ENCODE results near the gene CAMKK2.
"Not testable (repeated sequence)": the region's sequence is repeated elsewhere in the genome, so short reads cannot be mapped to it uniquely, and the experiment has no call there.

The CAMKK2 gene

GRCh38 chr12:121298411-121298810 is 1.9 kb upstream of the CAMKK2 start:
- not testable (repeated sequence) for DNase-seq (ENCODE audit: low read depth)

- peak; percentile 25 for DNase-seq (ENCODE audit: low read depth)
These were observed 1.0 kb upstream of the CAMKK2 start for GRCh38 chr12:121297435-121297991.

GRCh38 chr12:121295746-121296617 is 527 bp downstream of the CAMKK2 start:
- DNase-seq (ENCODE audit: low read depth): no peak

GRCh38 chr12:121295116-121295745 is 1.3 kb downstream of the CAMKK2 start:
- DNase-seq (ENCODE audit: low read depth): no peak

GRCh38 chr12:121294151-121294889 is 2.2 kb downstream of the CAMKK2 start:
- DNase-seq (ENCODE audit: low read depth): no peak

- no peak for DNase-seq (ENCODE audit: low read depth)
These were observed 2.9 kb downstream of the CAMKK2 start for GRCh38 chr12:121293603-121294002.

GRCh38 chr12:121290410-121290809 is 6.1 kb downstream of the CAMKK2 start:
- DNase-seq (ENCODE audit: low read depth): no peak

- DNase-seq (ENCODE audit: low read depth): no peak
These were observed 6.5 kb downstream of the CAMKK2 start for GRCh38 chr12:121289962-121290361.

GRCh38 chr12:121288986-121289385 is 7.5 kb downstream of the CAMKK2 start:
- no peak for DNase-seq (ENCODE audit: low read depth)

- DNase-seq (ENCODE audit: low read depth): no peak
These were observed 8.2 kb downstream of the CAMKK2 start for GRCh38 chr12:121288158-121288845.

GRCh38 chr12:121287267-121287954 is 9.1 kb downstream of the CAMKK2 start:
- DNase-seq (ENCODE audit: low read depth): peak; percentile 63

GRCh38 chr12:121285856-121286255 is 10.7 kb downstream of the CAMKK2 start:
- DNase-seq (ENCODE audit: low read depth): no peak

GRCh38 chr12:121284551-121285390 is 11.7 kb downstream of the CAMKK2 start:
- DNase-seq (ENCODE audit: low read depth): no peak

- no peak for DNase-seq (ENCODE audit: low read depth)
These were observed 12.7 kb downstream of the CAMKK2 start for GRCh38 chr12:121283841-121284240.

GRCh38 chr12:121283388-121283787 is 13.1 kb downstream of the CAMKK2 start:
- no peak for DNase-seq (ENCODE audit: low read depth)

- DNase-seq (ENCODE audit: low read depth): not testable (repeated sequence)
These were observed 13.6 kb downstream of the CAMKK2 start for GRCh38 chr12:121282910-121283309.

- DNase-seq (ENCODE audit: low read depth): no peak
These were observed 14.3 kb downstream of the CAMKK2 start for GRCh38 chr12:121282072-121282742.

GRCh38 chr12:121281116-121281515 is 15.4 kb downstream of the CAMKK2 start:
- DNase-seq (ENCODE audit: low read depth): not testable (repeated sequence)

GRCh38 chr12:121280531-121280930 is 16.0 kb downstream of the CAMKK2 start:
- not testable (repeated sequence) for DNase-seq (ENCODE audit: low read depth)

GRCh38 chr12:121279507-121279915 is 17.0 kb downstream of the CAMKK2 start:
- DNase-seq (ENCODE audit: low read depth): no peak
